HepG2 (cell line): Measurements from ENCODE around the gene TMTC2. TPM values are rescaled to one million over a fixed set of nuclear protein-coding genes. Genes with fewer than 3 reads are reported as not detected.

Experiments used
- ATAC-seq: fragments of 200-7000 bp; cut with Tn5 transposase; 3 replicates; pipeline ENCODE4 v1.9.1; 2020; ENCODE audit warnings: mild to moderate bottlenecking, moderate library complexity
- BruUV-seq: library from RNA; stranded (reverse); fragments of 400-500 nt; replicated peaks from 2 replicates; lab custom pipeline; 2021; lab: Mats Ljungman, UMichigan
- CTCF ChIA-PET: fragments of 300-600 bp; formaldehyde crosslinking; extraction: SDS; loops from one replicate; lab custom pipeline; 2021; ENCODE audit warnings: low total read pairs, inconsistent platforms, low intra/inter-chr PET ratio; lab: Yijun Ruan, JAX
- POLR2A ChIA-PET: fragments of 350-600 bp; sonication (Branson Sonifier 250); formaldehyde crosslinking; loops from one replicate; lab custom pipeline; 2020; ENCODE audit warnings: antibody characterized with exemption, inconsistent platforms; lab: Yijun Ruan, JAX
- DNase-seq: peaks from one replicate; pipeline ENCODE4 v3.0.0-alpha.2; 2015; ENCODE audit warnings: low spot score
- FAIRE-seq: peaks from 3 replicates; lab custom pipeline; 2011; peaks lifted over from hg19 to GRCh38; lab: Jason Lieb, UNC
- H2AFZ ChIP-seq: one replicate; pipeline ENCODE4 v1.6.1; 2011; ENCODE audit warnings: low read length, inconsistent platforms
- H3K27ac ChIP-seq: fragments of 300-600 bp; 3 replicates; pipeline ENCODE4 v1.8.0; 2011; ENCODE audit warnings: mixed run types, mild to moderate bottlenecking, mixed read lengths, low read length, inconsistent platforms; ENCODE audit not compliant: insufficient read depth; ENCODE audit errors: extremely low read length
- H3K27me3 ChIP-seq, 2 experiments: fragments of 200-600 bp in 1 of 2; 2 replicates in 1 of 2; 3 replicates in 1 of 2; pipeline versions ENCODE4 v1.6.0 to v1.8.0; 2011; ENCODE audit warnings: low read length in 2 of 2, mild to moderate bottlenecking in 2 of 2, moderate library complexity in 2 of 2, inconsistent platforms in 1 of 2; ENCODE audit not compliant: insufficient read depth in 2 of 2, control insufficient read depth in 1 of 2
- H3K36me3 ChIP-seq, 2 experiments: fragments of 200-600 bp in 1 of 2; replicated peaks in 1 of 2; 2 replicates in 1 of 2; 3 replicates in 1 of 2; pipeline versions ENCODE4 v1.5.1 to v1.8.0; 2011; ENCODE audit warnings: low read length in 2 of 2, inconsistent platforms in 1 of 2; ENCODE audit not compliant: insufficient read depth in 2 of 2, control insufficient read depth in 1 of 2
- H3K4me1 ChIP-seq: 2 replicates; pipeline ENCODE4 v1.5.1; 2012; ENCODE audit warnings: low read length, inconsistent platforms; ENCODE audit not compliant: insufficient read depth
- H3K4me2 ChIP-seq: 2 replicates; pipeline ENCODE4 v1.6.0; 2011; ENCODE audit warnings: low read depth, low read length, inconsistent platforms
- H3K4me3 ChIP-seq, 3 experiments: fragments of 200-600 bp in 1 of 3; sonication (generic), shearing (Covaris generic) in 1 of 3; replicated peaks in 1 of 3; 2 replicates each; pipeline ENCODE4 v1.5.1; 2011 to 2016; ENCODE audit warnings: low read length in 3 of 3, inconsistent platforms in 2 of 3, low read depth in 2 of 3, mild to moderate bottlenecking in 2 of 3, control low read depth in 1 of 3, mixed read lengths in 1 of 3; ENCODE audit not compliant: insufficient read depth in 1 of 3
- H3K79me2 ChIP-seq: one replicate; pipeline ENCODE4 v1.6.1; 2011; ENCODE audit warnings: low read length, inconsistent platforms; ENCODE audit not compliant: insufficient read depth
- H3K9ac ChIP-seq: 2 replicates; pipeline ENCODE4 v1.6.0; 2011; ENCODE audit warnings: mild to moderate bottlenecking, low read depth, low read length, inconsistent platforms; ENCODE audit not compliant: insufficient read depth
- H3K9me3 ChIP-seq: 2 replicates; pipeline ENCODE4 v1.5.1; 2012; ENCODE audit warnings: mild to moderate bottlenecking, low read length
- H4K20me1 ChIP-seq: 2 replicates; pipeline ENCODE4 v1.6.0; 2011; ENCODE audit warnings: inconsistent platforms, mild to moderate bottlenecking, low read length, moderate library complexity; ENCODE audit not compliant: insufficient read depth
- FOXM1 ChIP-seq: sonication (generic); formaldehyde crosslinking; IDR thresholded peaks from 2 replicates; pipeline ENCODE4 v1.5.0; 2020; ENCODE audit warnings: missing genetic modification reagents
- GATA4 ChIP-seq: sonication (generic); IDR thresholded peaks from 2 replicates; pipeline ENCODE4 v1.6.1; 2016; ENCODE audit warnings: antibody characterized with exemption, low read depth, borderline replicate concordance
- KDM1A ChIP-seq: IDR thresholded peaks from 2 replicates; pipeline ENCODE4 v1.6.1; 2016; ENCODE audit warnings: missing compliant biosample characterization
- NCOA2 ChIP-seq: sonication (generic); formaldehyde crosslinking; IDR thresholded peaks from 2 replicates; pipeline ENCODE4 v1.8.0; 2022; ENCODE audit warnings: inconsistent platforms
- NFKBIZ ChIP-seq: IDR thresholded peaks from 2 replicates; pipeline ENCODE4 v1.6.1; 2018; ENCODE audit warnings: missing genetic modification reagents, missing compliant biosample characterization
- REPIN1 ChIP-seq: sonication (generic); formaldehyde crosslinking; IDR thresholded peaks from 2 replicates; pipeline ENCODE4 v1.8.0; 2022; ENCODE audit warnings: missing genetic modification reagents, low read depth, mild to moderate bottlenecking, borderline replicate concordance
- RORA ChIP-seq: sonication (generic); formaldehyde crosslinking; IDR thresholded peaks from 2 replicates; pipeline ENCODE4 v1.5.0; 2020; ENCODE audit warnings: mild to moderate bottlenecking, missing genetic modification reagents, moderate library complexity
- TBL1XR1 ChIP-seq: fragments of 150-350 bp; IDR thresholded peaks from 2 replicates; pipeline ENCODE4 v1.6.1; 2014; ENCODE audit warnings: borderline replicate concordance, low read length; ENCODE audit not compliant: partially characterized antibody
- TEAD2 ChIP-seq: sonication (generic); formaldehyde crosslinking; IDR thresholded peaks from 2 replicates; pipeline ENCODE4 v1.9.0; 2021; ENCODE audit warnings: missing genetic modification reagents
- ZNF101 ChIP-seq: sonication (generic); formaldehyde crosslinking; IDR thresholded peaks from 2 replicates; pipeline ENCODE4 v1.4.0; 2020; ENCODE audit warnings: mild to moderate bottlenecking, low read depth, missing genetic modification reagents, borderline replicate concordance
- ZNF251 ChIP-seq: sonication (generic); formaldehyde crosslinking; IDR thresholded peaks from 2 replicates; pipeline ENCODE4 v1.9.0; 2021; ENCODE audit warnings: mild to moderate bottlenecking, missing genetic modification reagents
- ZNF274 ChIP-seq: sonication (generic); formaldehyde crosslinking; IDR thresholded peaks from 2 replicates; pipeline ENCODE4 v1.5.1; 2020; ENCODE audit warnings: mild to moderate bottlenecking, missing genetic modification reagents
- WGBS: methylation state at CpG from one replicate; pipeline ENCODE4 v1.1.6; 2017; ENCODE audit warnings: low lambda C conversion rate; 5-methylcytosine and 5-hydroxymethylcytosine counted together
- in situ Hi-C: cut with HindIII; loops from 2 replicates; pipeline ENCODE4 v1.10.0; 2017; ENCODE audit warnings: low pct_unique_long_range_greater_than_20kb; ENCODE audit not compliant: extremely low pct_ligation_motif_present
- intact Hi-C: fragments of 100-400 bp; cut with micrococcal nuclease; formaldehyde crosslinking; loops from one replicate; pipeline ENCODE4 v1.10.0; 2022; ENCODE audit not compliant: unreplicated experiment
- polyA plus RNA-seq, 8 experiments: library from polyadenylated mRNA; depleted of rRNA in 3 of 8; stranded (reverse) in 7 of 8; unstranded in 1 of 8; fragments of >200 nt; fragmentation: Illumina TruSeq in 4 of 8; extraction: Trizol in 4 of 8; gene quantifications; 2 replicates each; pipeline versions ENCODE4 v1.2.1 to v1.2.3, GENCODE V29; 2011 to 2016; ENCODE audit warnings: low read depth in 4 of 8, missing spikeins in 1 of 8, mixed read lengths in 1 of 8; ENCODE audit not compliant: insufficient read depth in 1 of 8
- total RNA-seq, 5 experiments: library from RNA; depleted of rRNA; stranded (reverse); fragments of >200 nt; fragmentation: Illumina TruSeq; extraction: Trizol; gene quantifications; 2 replicates each; pipeline ENCODE4 v1.2.3, GENCODE V29; 2016; ENCODE audit warnings: low read depth in 1 of 5
- TF ChIP-seq, protein P1 (sequence below): sonication (generic); formaldehyde crosslinking; IDR thresholded peaks from 2 replicates; pipeline ENCODE4 v1.8.0; 2022; ENCODE audit warnings: mild to moderate bottlenecking, missing genetic modification reagents, moderate library complexity
- TF ChIP-seq, protein P2 (sequence below): sonication (generic); formaldehyde crosslinking; IDR thresholded peaks from 2 replicates; pipeline ENCODE4 v1.4.0; 2020; ENCODE audit warnings: missing genetic modification reagents
- TF ChIP-seq, protein P3 (sequence below): sonication (generic); formaldehyde crosslinking; conservative IDR thresholded peaks from 2 replicates; pipeline ENCODE4 v1.8.0; 2022; ENCODE audit warnings: mild to moderate bottlenecking, moderate library complexity, missing genetic modification reagents
- TF ChIP-seq, protein P4 (sequence below): sonication (generic); formaldehyde crosslinking; IDR thresholded peaks from 2 replicates; pipeline ENCODE4 v1.5.1; 2020; ENCODE audit warnings: mild to moderate bottlenecking, missing genetic modification reagents, moderate library complexity

Gene TMTC2
- total and polyA plus RNA-seq, 2 of the 13 experiments (the other 11 are each of a cell fraction or from before 2014, with no cell fraction given), result 0.55 to 0.63 TPM

DNA sequence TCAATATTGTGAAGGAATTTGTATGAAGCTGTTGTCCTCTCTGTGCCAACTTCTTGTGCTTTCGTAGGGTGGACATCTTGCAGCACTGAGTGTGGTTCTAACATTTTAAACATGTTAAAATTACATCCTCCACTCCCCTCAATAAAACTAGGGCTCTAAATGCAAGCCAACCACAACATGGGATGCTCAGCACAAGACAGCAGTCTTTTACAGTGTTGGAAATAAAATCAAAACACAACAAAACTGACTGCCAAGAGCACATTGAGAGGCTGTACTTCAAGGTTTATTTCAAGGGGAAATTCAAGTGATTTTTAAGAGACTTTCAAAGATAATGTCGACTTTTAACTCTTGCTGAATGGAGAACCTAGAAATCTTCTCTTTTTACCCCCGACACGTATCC, 396.9 kb downstream of the TMTC2 start:
- Histone ChIP-seq H3K27ac (no peak overlapping the region), H3K9me3 (no peaks in the 10 kb centered on the region), H3K9ac (no peak overlapping the region), H3K4me2 (no peak overlapping the region), H2AFZ (no peak overlapping the region), H3K4me3 (no peak overlapping the region), H4K20me1 (no peaks in the 10 kb centered on the region), H3K4me1 (no peaks in the 10 kb centered on the region), H3K27me3 (no peaks in the 10 kb centered on the region), H3K79me2 (no peaks in the 10 kb centered on the region), H3K36me3 (no peaks in the 10 kb centered on the region)
- in situ Hi-C loops, result no loop called here
- BruUV-seq, result no TSS peak
- TF ChIP-seq, protein P1, sequence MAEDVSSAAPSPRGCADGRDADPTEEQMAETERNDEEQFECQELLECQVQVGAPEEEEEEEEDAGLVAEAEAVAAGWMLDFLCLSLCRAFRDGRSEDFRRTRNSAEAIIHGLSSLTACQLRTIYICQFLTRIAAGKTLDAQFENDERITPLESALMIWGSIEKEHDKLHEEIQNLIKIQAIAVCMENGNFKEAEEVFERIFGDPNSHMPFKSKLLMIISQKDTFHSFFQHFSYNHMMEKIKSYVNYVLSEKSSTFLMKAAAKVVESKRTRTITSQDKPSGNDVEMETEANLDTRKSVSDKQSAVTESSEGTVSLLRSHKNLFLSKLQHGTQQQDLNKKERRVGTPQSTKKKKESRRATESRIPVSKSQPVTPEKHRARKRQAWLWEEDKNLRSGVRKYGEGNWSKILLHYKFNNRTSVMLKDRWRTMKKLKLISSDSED (CRISPR knock-in tag), result no peak
- TF ChIP-seq, protein P2, sequence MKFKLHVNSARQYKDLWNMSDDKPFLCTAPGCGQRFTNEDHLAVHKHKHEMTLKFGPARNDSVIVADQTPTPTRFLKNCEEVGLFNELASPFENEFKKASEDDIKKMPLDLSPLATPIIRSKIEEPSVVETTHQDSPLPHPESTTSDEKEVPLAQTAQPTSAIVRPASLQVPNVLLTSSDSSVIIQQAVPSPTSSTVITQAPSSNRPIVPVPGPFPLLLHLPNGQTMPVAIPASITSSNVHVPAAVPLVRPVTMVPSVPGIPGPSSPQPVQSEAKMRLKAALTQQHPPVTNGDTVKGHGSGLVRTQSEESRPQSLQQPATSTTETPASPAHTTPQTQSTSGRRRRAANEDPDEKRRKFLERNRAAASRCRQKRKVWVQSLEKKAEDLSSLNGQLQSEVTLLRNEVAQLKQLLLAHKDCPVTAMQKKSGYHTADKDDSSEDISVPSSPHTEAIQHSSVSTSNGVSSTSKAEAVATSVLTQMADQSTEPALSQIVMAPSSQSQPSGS (CRISPR knock-in tag), result no peak
- TF ChIP-seq, protein P3, sequence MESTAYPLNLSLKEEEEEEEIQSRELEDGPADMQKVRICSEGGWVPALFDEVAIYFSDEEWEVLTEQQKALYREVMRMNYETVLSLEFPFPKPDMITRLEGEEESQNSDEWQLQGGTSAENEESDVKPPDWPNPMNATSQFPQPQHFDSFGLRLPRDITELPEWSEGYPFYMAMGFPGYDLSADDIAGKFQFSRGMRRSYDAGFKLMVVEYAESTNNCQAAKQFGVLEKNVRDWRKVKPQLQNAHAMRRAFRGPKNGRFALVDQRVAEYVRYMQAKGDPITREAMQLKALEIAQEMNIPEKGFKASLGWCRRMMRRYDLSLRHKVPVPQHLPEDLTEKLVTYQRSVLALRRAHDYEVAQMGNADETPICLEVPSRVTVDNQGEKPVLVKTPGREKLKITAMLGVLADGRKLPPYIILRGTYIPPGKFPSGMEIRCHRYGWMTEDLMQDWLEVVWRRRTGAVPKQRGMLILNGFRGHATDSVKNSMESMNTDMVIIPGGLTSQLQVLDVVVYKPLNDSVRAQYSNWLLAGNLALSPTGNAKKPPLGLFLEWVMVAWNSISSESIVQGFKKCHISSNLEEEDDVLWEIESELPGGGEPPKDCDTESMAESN (CRISPR knock-in tag), result no peak
- TF ChIP-seq NCOA2 (CRISPR knock-in tag) (no peak), GATA4 (no peak), ZNF251 (CRISPR knock-in tag) (no peak), REPIN1 (CRISPR knock-in tag) (no peak), TBL1XR1 (no peak), KDM1A (CRISPR knock-in tag) (no peak), ZNF101 (CRISPR knock-in tag) (no peak), ZNF274 (CRISPR knock-in tag) (no peak), RORA (no peak), TEAD2 (CRISPR knock-in tag) (no peak), NFKBIZ (CRISPR knock-in tag) (no peak), FOXM1 (CRISPR knock-in tag) (no peak)
- TF ChIP-seq, protein P4, sequence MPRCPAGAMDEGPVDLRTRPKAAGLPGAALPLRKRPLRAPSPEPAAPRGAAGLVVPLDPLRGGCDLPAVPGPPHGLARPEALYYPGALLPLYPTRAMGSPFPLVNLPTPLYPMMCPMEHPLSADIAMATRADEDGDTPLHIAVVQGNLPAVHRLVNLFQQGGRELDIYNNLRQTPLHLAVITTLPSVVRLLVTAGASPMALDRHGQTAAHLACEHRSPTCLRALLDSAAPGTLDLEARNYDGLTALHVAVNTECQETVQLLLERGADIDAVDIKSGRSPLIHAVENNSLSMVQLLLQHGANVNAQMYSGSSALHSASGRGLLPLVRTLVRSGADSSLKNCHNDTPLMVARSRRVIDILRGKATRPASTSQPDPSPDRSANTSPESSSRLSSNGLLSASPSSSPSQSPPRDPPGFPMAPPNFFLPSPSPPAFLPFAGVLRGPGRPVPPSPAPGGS (CRISPR knock-in tag), result no peak
- ChIA-PET POLR2A (no interaction called here), CTCF (no interaction called here)
- no peak for FAIRE-seq
- WGBS, result 5% methylated on average over 4 of the region's 4 CpGs
- no peak for DNase-seq
- no peak for ATAC-seq
- intact Hi-C loops, result no loop called here
